AG04450 (cell line): ENCODE measurements around the gene GJD3. TPM values are rescaled to one million over a fixed set of nuclear protein-coding genes. Genes with fewer than 3 reads are reported as not detected.

Experiments used
- CTCF ChIA-PET: fragments of 300-600, 350-600 bp; formaldehyde crosslinking; extraction: SDS; loops from one replicate; lab custom pipeline; 2022; ENCODE audit warnings: antibody characterized with exemption, inconsistent platforms; lab: Charles Lee
- POLR2A ChIA-PET: fragments of 350-600 bp; formaldehyde crosslinking; extraction: SDS; loops from one replicate; lab custom pipeline; 2021; ENCODE audit warnings: antibody characterized with exemption, inconsistent platforms; lab: Yijun Ruan, JAX
- DNase-seq: peaks from one replicate; pipeline ENCODE4 v3.0.0-alpha.2; 2011; ENCODE audit warnings: low read depth, low spot score
- H3K27ac ChIP-seq: one replicate; pipeline ENCODE4 v1.5.1; 2012; ENCODE audit warnings: low read depth, low read length, control low read depth
- H3K27me3 ChIP-seq: one replicate; pipeline ENCODE4 v1.6.0; 2012; ENCODE audit warnings: low read length; ENCODE audit not compliant: control insufficient read depth, insufficient read depth
- H3K4me3 ChIP-seq: 2 replicates; pipeline ENCODE4 v1.5.1; 2011; ENCODE audit warnings: mild to moderate bottlenecking, low read depth, low read length, control low read depth
- H3K9me3 ChIP-seq: 2 replicates; pipeline ENCODE4 v1.5.1; 2012; ENCODE audit warnings: low read length; ENCODE audit not compliant: control insufficient read depth, insufficient read depth
- polyA plus RNA-seq: library from polyadenylated mRNA; depleted of rRNA; stranded (reverse); fragments of >200 nt; gene quantifications from 2 replicates; pipeline ENCODE4 v1.2.3, GENCODE V29; 2011
- TF ChIP-seq, protein P1 (sequence below): IDR thresholded peaks from 2 replicates; pipeline ENCODE4 v1.5.1; 2011; ENCODE audit warnings: low read depth, low read length, control low read depth, inconsistent platforms

The GJD3 gene
- polyA plus RNA-seq, 1 experiment = 0.41 TPM

DNA sequence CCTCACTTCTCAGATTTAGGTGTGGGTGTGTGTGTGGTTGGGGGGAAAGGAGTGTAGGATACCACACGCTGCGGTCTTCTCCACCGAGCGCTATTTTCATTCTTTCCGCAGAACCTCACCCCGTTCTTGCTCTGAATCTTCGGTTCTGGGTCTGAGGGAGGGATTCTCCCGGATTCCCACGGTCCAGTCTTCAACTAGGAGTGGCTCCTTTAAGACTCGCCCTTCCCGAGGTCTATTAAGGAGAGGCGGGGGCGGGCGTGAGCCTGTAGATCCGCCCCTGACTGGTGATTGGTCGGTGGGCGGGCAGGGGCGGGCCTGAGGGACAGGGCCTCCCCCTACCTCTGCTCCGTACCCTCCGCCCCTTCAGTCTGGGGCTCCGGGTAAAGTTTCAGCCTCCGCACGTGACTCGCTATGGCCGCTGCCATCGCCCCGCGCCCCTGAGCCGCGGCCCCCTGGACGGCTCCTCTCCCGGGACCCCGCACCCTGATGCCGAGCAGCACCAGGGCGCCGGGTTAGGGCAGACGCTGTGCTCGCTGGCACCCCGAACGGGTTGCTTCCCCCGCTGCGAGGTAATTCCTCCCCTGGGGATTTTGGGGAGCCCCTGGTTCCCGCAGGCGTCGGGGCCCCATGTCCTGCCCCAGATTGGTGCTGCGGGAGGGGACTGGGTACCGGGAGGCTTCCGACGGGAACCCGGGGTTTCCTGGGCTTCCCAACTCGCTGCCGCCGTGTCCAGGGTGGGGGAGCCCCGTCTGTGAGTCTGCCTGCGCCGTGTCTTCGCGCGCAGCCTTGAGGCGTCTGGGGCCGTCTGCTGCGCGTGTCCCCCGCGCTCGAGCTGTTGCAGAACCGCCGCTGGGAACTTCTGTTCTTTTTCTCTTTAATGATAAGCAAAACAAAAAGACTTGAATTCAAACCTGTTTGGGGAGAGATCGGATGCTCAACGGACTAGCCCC is 46.4 kb downstream of the GJD3 start:
- H3K27ac ChIP-seq = peak overlapping the region; percentile 78
- POLR2A ChIA-PET = interaction anchor here (0.7 to 2.0 kb wide), 4 partner anchors 10 to 154 kb away, joined by 3 to 10 read pairs (median 6); partner anchors contain the start of gene RARA
- TF ChIP-seq, protein P1, sequence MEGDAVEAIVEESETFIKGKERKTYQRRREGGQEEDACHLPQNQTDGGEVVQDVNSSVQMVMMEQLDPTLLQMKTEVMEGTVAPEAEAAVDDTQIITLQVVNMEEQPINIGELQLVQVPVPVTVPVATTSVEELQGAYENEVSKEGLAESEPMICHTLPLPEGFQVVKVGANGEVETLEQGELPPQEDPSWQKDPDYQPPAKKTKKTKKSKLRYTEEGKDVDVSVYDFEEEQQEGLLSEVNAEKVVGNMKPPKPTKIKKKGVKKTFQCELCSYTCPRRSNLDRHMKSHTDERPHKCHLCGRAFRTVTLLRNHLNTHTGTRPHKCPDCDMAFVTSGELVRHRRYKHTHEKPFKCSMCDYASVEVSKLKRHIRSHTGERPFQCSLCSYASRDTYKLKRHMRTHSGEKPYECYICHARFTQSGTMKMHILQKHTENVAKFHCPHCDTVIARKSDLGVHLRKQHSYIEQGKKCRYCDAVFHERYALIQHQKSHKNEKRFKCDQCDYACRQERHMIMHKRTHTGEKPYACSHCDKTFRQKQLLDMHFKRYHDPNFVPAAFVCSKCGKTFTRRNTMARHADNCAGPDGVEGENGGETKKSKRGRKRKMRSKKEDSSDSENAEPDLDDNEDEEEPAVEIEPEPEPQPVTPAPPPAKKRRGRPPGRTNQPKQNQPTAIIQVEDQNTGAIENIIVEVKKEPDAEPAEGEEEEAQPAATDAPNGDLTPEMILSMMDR = no peak
- CTCF ChIA-PET = interaction anchor here (0.6 to 4.7 kb wide), 16 partner anchors 13 to 996 kb away, joined by 3 to 99 read pairs (median 4); partner anchors contain the start of gene WIPF2
- H3K9me3 ChIP-seq = peaks cover 2% of the 10 kb centered on the region; the same call in 1 of the 2 replicates
- H3K27me3 ChIP-seq = no peaks in the 10 kb centered on the region
- DNase-seq = peak; percentile 90
- peak overlapping the region; percentile 82 for H3K4me3 ChIP-seq

DNA sequence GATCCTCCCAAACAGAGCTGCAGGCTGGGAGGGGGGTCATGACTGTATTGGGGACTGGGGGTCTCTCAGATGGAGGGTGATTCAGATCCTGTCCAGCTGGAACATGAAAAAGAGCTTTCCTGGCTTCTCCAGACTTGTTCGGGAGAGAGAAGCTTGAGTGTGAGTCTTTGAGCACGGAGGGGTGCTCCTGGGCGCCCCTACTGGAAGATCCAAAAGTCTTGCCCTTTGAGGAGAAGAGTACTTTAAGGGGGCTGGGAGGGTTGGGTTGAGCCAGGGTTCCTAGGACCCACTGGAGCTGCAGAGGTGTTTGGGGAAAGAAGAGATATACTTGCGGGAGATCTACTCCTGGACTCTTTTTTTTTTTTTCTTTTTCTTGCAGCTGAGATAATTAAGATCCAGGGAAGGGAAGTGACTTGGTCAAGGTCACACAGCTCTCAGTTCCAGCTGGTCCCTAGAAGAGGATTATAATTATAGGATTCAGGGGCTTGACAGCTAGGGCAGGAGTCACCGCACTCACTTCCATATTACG is 47.1 kb downstream of the GJD3 start:
- ChIA-PET POLR2A (interaction anchor here (0.6 to 2.0 kb wide), 5 partner anchors 9 to 39 kb away, joined by 6 to 10 read pairs (median 7); partner anchors contain the start of gene RARA), CTCF (interaction anchor here (0.5 to 4.7 kb wide), 24 partner anchors 14 to 997 kb away, joined by 3 to 99 read pairs (median 4); partner anchors contain the start of gene WIPF2)
- TF ChIP-seq, protein P1 = peak; percentile 76

DNA sequence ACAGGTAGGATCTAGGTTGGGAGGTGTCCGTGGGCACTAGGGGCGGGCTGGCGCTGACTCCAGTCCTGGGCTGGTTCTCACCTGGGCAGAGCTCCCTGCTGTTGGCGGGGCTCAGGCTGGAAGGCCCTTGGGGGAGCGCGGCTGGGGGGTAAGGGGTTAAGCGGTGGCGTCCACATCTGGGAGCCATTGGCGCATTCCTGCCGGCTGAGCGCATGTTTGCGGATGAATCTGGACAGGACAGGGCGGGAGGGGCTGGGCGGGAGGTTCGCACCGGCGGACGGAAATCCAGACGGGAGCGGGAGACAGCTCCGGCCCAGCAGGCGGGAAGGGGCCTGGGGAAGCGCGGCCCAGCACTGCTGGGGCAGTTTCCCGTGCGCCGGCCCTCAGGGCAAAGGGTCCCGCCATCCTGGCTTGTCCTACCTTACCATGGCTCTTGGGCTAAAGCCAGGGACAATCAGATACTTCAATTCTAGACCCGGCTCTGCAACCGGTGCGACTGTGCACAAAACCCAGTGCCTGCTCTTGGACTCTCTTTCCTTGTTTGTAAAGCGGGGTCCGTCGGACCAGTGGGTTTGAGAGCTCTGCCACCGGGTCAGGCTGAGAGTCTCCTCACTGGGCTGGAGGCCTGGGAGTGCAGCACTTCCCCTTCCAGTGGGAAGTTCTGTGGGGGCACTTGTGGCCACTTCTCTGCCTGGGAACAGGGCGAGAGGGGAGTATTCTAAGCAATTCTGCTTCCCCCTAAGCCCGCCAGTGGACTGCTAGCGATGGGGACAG is 47.8 kb downstream of the GJD3 start:
- Histone ChIP-seq H3K4me3 (peak overlapping the region; percentile 27), H3K27me3 (no peaks in the 10 kb centered on the region), H3K27ac (peak overlapping the region; percentile 82), H3K9me3 (peaks cover 2% of the 10 kb centered on the region; the same call in 1 of the 2 replicates)
- TF ChIP-seq, protein P1 = no peak
- DNase-seq = peak; percentile 47
- CTCF ChIA-PET = interaction anchor here (0.5 to 4.7 kb wide), 24 partner anchors 13 to 891 kb away, joined by 3 to 99 read pairs (median 4); partner anchors contain the start of gene WIPF2
- POLR2A ChIA-PET = interaction anchor here (0.6 to 2.0 kb wide), 5 partner anchors 9 to 39 kb away, joined by 6 to 10 read pairs (median 7); partner anchors contain the start of gene RARA

More for the DNA sequence above, 47.1 kb downstream of the GJD3 start:
- peak overlapping the region; percentile 56 for H3K4me3 ChIP-seq
- no peak for DNase-seq
- H3K27ac ChIP-seq = peak overlapping the region; percentile 82
- no peaks in the 10 kb centered on the region for H3K27me3 ChIP-seq
- peaks cover 2% of the 10 kb centered on the region; the same call in 1 of the 2 replicates for H3K9me3 ChIP-seq

DNA sequence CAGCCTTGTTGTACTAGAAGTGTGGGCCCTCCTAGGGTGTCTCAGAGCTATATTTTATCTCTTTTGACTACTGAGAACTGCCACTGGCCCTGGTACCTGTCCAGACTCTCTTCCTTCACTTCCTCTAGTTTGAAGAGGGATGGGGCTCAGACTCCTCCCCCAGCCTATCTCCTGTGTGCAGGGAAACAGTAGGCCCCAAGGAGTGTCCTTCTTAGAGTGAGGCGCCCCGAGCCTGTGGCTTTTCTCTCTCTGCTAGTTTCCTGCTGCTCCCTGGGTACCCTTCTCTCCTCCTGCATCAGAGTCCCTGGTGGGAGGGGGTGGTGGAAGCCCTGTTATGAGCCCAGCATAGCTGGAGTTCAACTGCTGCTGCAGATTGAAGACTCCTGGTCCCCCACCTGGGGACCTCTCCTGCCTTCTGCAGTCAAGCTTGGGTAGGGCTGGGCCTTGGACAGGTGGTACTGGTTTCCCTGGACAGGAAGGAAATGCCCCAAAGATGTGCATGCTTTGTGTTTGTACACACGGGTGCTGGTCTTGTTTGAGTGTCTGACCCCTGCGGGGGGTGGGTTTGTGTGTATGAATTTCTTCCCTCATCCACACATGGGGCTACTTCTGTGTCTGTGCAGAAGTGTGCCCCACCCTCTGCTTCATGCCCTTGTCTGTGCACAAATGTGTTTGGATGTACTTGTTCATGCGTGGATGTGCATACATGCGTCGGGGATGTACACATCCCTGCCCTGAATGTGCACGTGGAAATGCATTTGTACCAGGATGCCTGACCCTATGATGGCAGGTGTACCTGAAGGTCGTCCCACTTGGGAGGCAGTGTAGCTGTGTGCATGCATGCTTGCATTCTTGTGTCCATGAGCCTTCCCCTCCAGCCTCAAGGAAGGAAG is 48.6 kb downstream of the GJD3 start:
- Histone ChIP-seq H3K27ac (no peak overlapping the region), H3K4me3 (no peak overlapping the region), H3K9me3 (peaks cover 2% of the 10 kb centered on the region; the same call in 1 of the 2 replicates), H3K27me3 (no peaks in the 10 kb centered on the region)
- DNase-seq = no peak
- ChIA-PET CTCF (interaction anchor here (0.5 to 4.7 kb wide), 6 partner anchors 12 to 117 kb away, joined by 3 to 99 read pairs (median 8); no protein-coding TSS in a partner anchor), POLR2A (interaction anchor here (1.6 to 2.0 kb wide), 3 partner anchors 8 to 23 kb away, joined by 6 to 10 read pairs (median 7); partner anchors contain the start of gene RARA)
- TF ChIP-seq, protein P1 = no peak
